ENCODE results near the gene TTC16. TPM values are rescaled to one million over a fixed set of nuclear protein-coding genes. Genes with fewer than 3 reads are reported as not detected.

Gene TTC16
- total RNA-seq, 4 donors from 2014 or later = 0.28 TPM; not detected in 3

- DNase-seq (ENCODE audit: low spot score) = no peak
- TF ChIP-seq, protein P1, sequence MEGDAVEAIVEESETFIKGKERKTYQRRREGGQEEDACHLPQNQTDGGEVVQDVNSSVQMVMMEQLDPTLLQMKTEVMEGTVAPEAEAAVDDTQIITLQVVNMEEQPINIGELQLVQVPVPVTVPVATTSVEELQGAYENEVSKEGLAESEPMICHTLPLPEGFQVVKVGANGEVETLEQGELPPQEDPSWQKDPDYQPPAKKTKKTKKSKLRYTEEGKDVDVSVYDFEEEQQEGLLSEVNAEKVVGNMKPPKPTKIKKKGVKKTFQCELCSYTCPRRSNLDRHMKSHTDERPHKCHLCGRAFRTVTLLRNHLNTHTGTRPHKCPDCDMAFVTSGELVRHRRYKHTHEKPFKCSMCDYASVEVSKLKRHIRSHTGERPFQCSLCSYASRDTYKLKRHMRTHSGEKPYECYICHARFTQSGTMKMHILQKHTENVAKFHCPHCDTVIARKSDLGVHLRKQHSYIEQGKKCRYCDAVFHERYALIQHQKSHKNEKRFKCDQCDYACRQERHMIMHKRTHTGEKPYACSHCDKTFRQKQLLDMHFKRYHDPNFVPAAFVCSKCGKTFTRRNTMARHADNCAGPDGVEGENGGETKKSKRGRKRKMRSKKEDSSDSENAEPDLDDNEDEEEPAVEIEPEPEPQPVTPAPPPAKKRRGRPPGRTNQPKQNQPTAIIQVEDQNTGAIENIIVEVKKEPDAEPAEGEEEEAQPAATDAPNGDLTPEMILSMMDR (IDR thresholded peaks at IDR 0.05) = no peak
- ATAC-seq (ENCODE audit: low FRiP score) = no peak
These were observed 45.6 kb downstream of the TTC16 start for GRCh38 chr9:127761491-127761956.

- no peak for DNase-seq (ENCODE audit: low spot score)
These were observed 46.3 kb downstream of the TTC16 start for GRCh38 chr9:127762111-127762676.

DNA sequence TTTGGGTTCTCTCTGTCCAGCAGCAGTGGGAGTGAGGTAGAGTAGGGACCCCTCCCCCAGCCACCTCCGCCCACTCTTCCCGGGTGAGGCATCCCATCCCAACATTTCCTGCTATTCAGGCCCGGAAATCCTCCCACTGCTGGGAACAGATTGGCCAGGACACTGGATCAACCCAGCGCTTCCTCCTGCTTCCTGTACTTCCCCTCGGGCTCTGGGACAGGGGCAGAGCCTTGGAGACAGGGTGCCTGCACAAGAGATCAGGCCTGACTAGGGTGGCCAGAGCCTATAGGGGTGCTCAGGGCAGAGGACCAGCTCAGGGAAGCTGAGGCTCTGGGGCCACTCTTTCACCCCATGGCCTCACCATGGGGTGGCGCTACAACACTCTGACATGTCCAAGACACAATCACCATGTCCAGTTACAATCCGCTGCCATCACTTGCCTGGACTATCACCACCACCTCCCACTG is 48.1 kb downstream of the TTC16 start:
- DNase-seq (ENCODE audit: low spot score) = no peak
- ATAC-seq (ENCODE audit: low FRiP score) = peak; percentile 34
- TF ChIP-seq, protein P1 (IDR thresholded peaks at IDR 0.05) = no peak

More at GRCh38 chr9:127762111-127762676, 46.3 kb downstream of the TTC16 start:
- TF ChIP-seq, protein P1 (IDR thresholded peaks at IDR 0.05) = no peak
- no peak for ATAC-seq (ENCODE audit: low FRiP score)

GRCh38 chr9:127765418-127765817 is 49.5 kb downstream of the TTC16 start:
- TF ChIP-seq, protein P1 (IDR thresholded peaks at IDR 0.05) = no peak
- DNase-seq (ENCODE audit: low spot score) (no peak), ATAC-seq (ENCODE audit: low FRiP score) (no peak)

DNA sequence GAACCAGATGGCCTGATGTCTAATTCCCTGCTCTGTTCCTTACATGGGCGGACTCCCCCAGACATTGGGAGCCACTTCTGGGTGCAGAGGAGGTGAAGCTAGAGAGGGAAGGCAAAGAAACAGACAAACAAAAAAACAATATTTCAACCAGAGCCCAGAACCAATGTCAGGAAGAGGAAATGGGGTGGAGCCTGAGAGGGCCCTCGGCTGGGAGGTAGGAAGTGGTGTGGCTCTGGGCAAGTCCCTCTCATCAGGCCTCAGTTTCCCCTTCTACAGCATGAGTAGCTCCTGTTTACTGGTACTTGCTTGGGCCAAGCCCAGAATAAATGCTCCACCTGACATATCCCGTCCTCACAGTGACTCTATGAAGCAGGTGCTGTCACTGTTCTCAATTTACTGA is 51.5 kb downstream of the TTC16 start:
- no peak for ATAC-seq (ENCODE audit: low FRiP score)
- DNase-seq (ENCODE audit: low spot score) = no peak
- TF ChIP-seq, protein P1 (IDR thresholded peaks at IDR 0.05) = no peak

DNA sequence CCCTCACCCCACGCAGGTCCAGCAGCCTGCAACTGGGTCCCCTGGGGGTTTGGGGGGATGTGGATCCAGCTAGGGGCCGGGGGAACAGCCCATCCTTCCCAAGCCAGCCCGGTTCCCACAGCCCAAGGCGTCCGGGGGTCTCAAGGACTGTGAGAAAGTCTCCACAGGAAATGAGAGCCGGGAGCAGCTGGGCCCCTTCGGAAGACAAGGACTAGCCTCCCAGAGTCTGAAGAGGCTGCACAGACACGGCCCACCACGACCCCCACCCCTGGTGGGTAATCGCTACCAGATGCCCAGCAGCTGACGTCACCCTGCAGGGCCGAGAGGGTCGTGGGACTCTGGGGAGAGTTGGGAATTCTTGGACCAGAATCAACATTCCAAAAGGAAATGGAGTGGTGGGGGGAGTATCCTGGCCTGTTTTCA is 52.0 kb downstream of the TTC16 start:
- DNase-seq (ENCODE audit: low spot score) (no peak), ATAC-seq (ENCODE audit: low FRiP score) (no peak)
- TF ChIP-seq, protein P1 (IDR thresholded peaks at IDR 0.05) = no peak

- TF ChIP-seq, protein P1 (IDR thresholded peaks at IDR 0.05) = no peak
- no peak for ATAC-seq (ENCODE audit: low FRiP score)
- DNase-seq (ENCODE audit: low spot score) = no peak
These were observed 52.8 kb downstream of the TTC16 start for GRCh38 chr9:127768698-127769097.

All from omental fat pad (tissue), 4 donors.